ENCODE measurements around the gene VWA3B.
"Not testable (repeated sequence)": the region's sequence is repeated elsewhere in the genome, so short reads cannot be mapped to it uniquely, and the experiment has no call there.

The VWA3B gene

DNA sequence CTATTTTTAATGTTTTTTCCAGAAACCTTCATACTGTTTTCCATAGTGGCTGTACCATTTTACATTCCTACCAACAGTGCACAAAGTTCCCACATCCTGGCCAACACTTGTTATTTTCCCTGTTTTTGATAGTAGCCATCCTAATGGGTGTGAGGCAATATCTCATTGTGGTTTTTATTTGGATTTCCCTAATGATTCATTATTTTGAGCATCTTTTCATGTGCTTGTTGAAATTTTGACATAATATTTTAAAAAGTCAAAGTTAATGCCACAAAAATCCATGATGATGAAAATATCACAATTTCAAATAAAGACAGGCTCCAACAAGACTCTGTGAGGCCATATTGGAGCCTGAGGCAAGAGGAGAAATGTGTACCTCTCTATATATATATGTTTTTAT lies 50.2 kb downstream of the VWA3B start:
- DNase-seq (ENCODE audit: low spot score), result no peak

GRCh38 chr2:98138978-98139377 lies 52.0 kb downstream of the VWA3B start:
- not testable (repeated sequence) for DNase-seq (ENCODE audit: low spot score)

- no peak for DNase-seq (ENCODE audit: low spot score)
These were observed 53.2 kb downstream of the VWA3B start for GRCh38 chr2:98140210-98140609.

GRCh38 chr2:98142106-98142791 lies 55.3 kb downstream of the VWA3B start:
- no peak for DNase-seq (ENCODE audit: low spot score)

DNA sequence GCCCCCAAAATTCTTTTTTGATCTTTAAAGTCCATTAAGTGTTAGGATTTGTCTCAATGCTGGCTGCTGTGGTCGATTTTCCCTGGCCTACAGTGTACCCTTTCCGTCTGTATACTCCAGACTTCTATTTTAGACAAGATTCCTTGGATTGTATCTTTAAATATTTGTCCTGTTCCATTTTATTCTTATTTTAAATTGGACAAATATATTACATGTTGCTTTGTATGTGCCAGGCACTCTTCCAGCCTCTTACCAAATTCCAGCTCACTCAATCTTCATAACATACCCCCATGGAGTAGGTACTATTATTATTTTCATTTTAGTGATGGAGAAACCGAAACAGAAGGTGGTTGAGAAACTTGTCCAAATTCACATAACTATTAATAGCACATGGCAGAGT lies 58.1 kb downstream of the VWA3B start:
- DNase-seq (ENCODE audit: low spot score), result no peak

GRCh38 chr2:98147900-98148299 lies 60.9 kb downstream of the VWA3B start:
- DNase-seq (ENCODE audit: low spot score), result not testable (repeated sequence)

GRCh38 chr2:98148595-98149332 lies 61.8 kb downstream of the VWA3B start:
- no peak for DNase-seq (ENCODE audit: low spot score)

GRCh38 chr2:98149333-98149697 lies 62.3 kb downstream of the VWA3B start:
- DNase-seq (ENCODE audit: low spot score), result peak; percentile 32

- no peak for DNase-seq (ENCODE audit: low spot score)
These were observed 66.5 kb downstream of the VWA3B start for GRCh38 chr2:98153481-98153880.

- DNase-seq (ENCODE audit: low spot score), result no peak
These were observed 68.3 kb downstream of the VWA3B start for GRCh38 chr2:98155291-98155690.

GRCh38 chr2:98155716-98156115 lies 68.7 kb downstream of the VWA3B start:
- DNase-seq (ENCODE audit: low spot score), result no peak

- no peak for DNase-seq (ENCODE audit: low spot score)
These were observed 69.3 kb downstream of the VWA3B start for GRCh38 chr2:98156304-98156703.

- no peak for DNase-seq (ENCODE audit: low spot score)
These were observed 70.6 kb downstream of the VWA3B start for GRCh38 chr2:98157557-98157956.

DNA sequence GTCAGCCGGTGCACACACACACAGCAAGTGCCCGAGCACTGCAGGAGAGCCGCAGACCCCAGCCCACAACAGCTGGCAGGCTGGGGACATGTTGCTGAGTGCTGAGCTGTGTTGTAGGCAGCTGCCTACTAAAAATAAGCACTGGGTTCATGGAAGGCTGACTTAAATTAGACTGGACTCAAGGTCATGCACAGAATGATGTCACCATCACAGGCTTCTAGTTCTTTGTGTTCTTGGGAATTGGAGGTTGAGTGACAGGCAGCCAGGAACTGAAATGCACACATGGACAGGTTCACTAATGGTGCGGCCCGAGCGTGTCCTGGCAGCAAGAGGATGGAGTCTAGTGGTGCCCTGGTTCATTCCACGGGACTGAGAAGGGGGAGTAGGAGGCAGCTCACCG lies 71.3 kb downstream of the VWA3B start:
- DNase-seq (ENCODE audit: low spot score), result no peak

GRCh38 chr2:98160554-98160953 lies 73.6 kb downstream of the VWA3B start:
- DNase-seq (ENCODE audit: low spot score), result no peak

DNA sequence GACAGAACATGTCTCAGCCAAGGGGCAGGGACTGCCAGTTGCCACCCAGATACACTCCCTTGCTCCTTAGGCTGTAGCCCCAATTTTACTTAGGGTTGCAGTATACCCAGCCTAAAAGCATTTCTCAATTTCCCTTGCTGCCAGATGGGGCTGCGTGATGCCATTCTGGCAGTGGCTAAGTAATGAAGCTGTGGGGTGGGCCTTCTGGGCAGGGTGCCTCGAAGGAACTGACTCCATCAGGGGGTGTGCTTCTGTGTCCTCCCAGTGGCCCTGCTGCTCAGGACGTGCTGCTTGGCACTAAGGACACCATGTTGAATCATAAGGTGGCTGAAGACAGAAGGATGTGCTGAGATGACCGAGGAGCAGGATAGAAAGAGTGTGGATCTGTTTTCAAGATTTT lies 74.2 kb downstream of the VWA3B start:
- DNase-seq (ENCODE audit: low spot score), result no peak

DNA sequence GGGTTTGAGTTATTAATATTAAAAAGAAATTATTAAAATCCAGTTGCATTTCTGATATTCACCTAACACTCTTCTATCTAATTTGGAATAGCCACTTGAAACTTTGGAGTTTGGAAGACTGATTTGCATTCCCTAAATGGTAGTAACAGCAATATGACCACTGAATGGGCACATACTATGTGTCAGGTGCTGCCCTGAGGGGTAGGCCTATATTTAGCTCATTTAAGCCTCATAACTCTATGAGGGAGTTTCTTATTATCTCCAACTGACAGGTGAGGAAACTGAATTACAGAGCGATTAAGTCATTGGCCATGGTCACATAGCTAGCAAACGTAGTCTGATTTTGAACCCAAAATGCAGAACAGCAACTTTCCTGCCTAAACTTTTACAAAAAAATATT lies 77.3 kb downstream of the VWA3B start:
- no peak for DNase-seq (ENCODE audit: low spot score)

- DNase-seq (ENCODE audit: low spot score), result no peak
These were observed 78.6 kb downstream of the VWA3B start for GRCh38 chr2:98165516-98166071.

DNA sequence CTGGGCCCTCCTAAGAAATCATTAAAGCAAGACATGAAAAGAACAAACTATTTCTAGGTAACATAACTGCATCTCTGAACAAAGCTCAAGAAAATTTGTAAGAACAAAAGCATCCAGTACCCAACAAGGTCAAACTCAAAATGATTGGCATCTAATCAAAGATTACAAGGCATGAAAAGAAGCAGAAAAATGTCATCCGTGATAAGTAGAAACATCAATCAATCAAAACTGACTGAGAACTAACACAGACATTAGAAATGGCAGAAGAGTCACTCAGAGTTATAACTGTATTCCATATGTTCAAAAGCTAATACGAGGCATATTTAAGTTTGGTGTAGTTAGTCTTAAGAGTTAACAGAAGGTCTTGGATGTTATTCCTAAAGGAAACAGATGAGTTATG lies 80.9 kb downstream of the VWA3B start:
- no peak for DNase-seq (ENCODE audit: low spot score)

DNA sequence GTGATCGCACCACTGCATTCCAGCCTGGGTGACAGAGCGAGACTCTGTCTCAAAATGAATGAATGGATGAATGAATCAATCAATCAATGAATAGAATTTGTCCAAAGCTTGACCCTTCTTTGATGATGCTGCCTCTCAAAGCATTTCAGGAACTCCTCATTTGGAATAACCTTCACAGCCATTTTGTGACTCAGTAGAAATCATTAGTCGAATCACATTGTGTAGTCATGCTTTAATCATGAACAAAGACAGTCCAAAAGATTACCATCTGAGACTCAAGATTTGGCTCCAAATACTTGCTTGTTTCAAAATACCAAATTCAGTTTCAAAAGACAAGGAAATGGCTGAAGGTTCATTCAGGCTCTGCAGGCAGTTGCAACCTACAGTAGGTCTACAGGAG lies 83.1 kb downstream of the VWA3B start:
- DNase-seq (ENCODE audit: low spot score), result no peak

DNA sequence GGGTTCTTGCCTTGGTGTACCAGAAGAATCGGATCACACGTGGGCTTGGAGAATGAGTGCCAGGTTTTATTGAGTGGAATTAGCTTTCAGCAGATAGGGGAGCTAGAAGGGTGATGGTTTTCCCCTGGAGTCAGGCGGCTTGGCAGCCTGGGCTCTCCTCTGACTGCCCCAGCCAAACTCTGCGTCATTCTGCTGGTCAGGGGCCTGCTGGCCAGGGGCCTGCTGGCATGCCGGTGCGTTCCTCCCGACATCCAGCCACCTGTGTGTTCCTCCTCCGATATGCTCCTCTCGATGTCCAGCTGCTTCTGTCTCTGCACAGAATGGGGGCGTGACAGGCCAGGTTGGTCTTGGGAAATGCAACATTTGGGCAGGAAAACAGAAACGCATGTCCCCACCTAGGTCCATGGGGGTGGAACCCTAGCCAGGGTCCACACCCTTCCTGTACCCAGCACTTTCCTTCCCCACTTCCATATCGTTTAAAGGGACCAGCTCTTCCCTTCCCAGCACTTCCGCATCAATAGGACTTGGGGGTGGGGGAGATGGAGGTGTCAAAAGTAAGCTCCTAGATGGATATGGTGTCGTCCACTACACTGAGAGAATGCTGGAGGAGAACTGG lies 85.3 kb downstream of the VWA3B start:
- no peak for DNase-seq (ENCODE audit: low spot score)

- no peak for DNase-seq (ENCODE audit: low spot score)
These were observed 86.0 kb downstream of the VWA3B start for GRCh38 chr2:98172951-98173350.

DNA sequence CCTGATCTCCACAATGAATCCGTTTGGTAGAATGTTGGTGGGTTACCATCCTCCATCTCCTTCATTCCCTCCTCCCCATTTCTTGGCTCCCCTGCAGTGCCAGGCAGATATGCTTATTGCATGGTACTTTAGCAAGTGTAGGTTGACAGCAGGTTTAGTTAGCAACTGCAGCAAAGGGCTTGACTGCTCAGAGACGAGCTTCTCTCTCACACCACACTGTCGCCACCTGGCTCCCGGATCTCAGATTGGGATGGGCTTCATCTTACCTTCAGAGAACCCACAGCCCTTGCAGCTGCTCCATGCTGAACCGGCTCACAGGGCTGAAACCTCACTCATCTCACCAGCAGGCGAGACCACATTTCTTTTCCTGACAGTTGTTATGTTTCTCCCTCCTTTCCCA lies 88.8 kb downstream of the VWA3B start:
- DNase-seq (ENCODE audit: low spot score), result no peak
